Esophagus (tissue), 2 donors: ENCODE data around the gene OR52A5. TPM values are rescaled to one million over a fixed set of nuclear protein-coding genes. Genes with fewer than 3 reads are reported as not detected.
"Not testable (repeated sequence)": the region's sequence is repeated elsewhere in the genome, so short reads cannot be mapped to it uniquely, and the experiment has no call there.

Experiments used
- H3K27ac ChIP-seq, 2 donors: one replicate each; pipeline ENCODE4 v1.5.1; 2013; ENCODE audit warnings: low read depth in 2 of 2, mild to moderate bottlenecking in 2 of 2, inconsistent platforms in 1 of 2, low read length in 1 of 2, moderate library complexity in 1 of 2
- H3K27me3 ChIP-seq, 2 donors: one replicate each; pipeline ENCODE4 v1.6.1; 2013; ENCODE audit warnings: low read length in 2 of 2, control low read depth in 1 of 2, mild to moderate bottlenecking in 1 of 2; ENCODE audit not compliant: insufficient read depth in 2 of 2, control insufficient read depth in 1 of 2
- H3K36me3 ChIP-seq, 2 donors: one replicate each; pipeline ENCODE4 v1.6.1; 2013; ENCODE audit warnings: low read length in 1 of 2; ENCODE audit not compliant: control insufficient read depth in 2 of 2, insufficient read depth in 2 of 2
- H3K4me1 ChIP-seq, 2 donors: one replicate each; pipeline ENCODE4 v1.6.1; 2013; ENCODE audit warnings: low read length in 1 of 2; ENCODE audit not compliant: control insufficient read depth in 2 of 2, insufficient read depth in 2 of 2
- H3K4me3 ChIP-seq, 2 donors: one replicate each; pipeline ENCODE4 v1.5.1; 2013; ENCODE audit warnings: low read length in 2 of 2, mild to moderate bottlenecking in 2 of 2, low read depth in 1 of 2, moderate library complexity in 1 of 2
- H3K9me3 ChIP-seq, 2 donors: one replicate each; pipeline ENCODE4 v1.6.1; 2013; ENCODE audit warnings: mild to moderate bottlenecking in 2 of 2, low read depth in 1 of 2, low read length in 1 of 2, moderate library complexity in 1 of 2; ENCODE audit not compliant: control insufficient read depth in 2 of 2, insufficient read depth in 1 of 2
- WGBS, 2 donors: extraction: QIAGEN DNeasy Blood & Tissue Kit; methylation state at CpG; one replicate each; pipeline ENCODE4 v1.1.7; 2013; 5-methylcytosine and 5-hydroxymethylcytosine counted together
- polyA plus RNA-seq, 2 donors: library from polyadenylated mRNA; stranded (reverse); fragments of 200-250 nt; gene quantifications; one replicate each; pipeline ENCODE4 v1.2.3, GENCODE V29; 2013
- donor health status: healthy with polysubstance abuse.
- donor health status: Bipolar disorder and iron deficiency.

The OR52A5 gene
- polyA plus RNA-seq, 2 donors, result not detected

DNA sequence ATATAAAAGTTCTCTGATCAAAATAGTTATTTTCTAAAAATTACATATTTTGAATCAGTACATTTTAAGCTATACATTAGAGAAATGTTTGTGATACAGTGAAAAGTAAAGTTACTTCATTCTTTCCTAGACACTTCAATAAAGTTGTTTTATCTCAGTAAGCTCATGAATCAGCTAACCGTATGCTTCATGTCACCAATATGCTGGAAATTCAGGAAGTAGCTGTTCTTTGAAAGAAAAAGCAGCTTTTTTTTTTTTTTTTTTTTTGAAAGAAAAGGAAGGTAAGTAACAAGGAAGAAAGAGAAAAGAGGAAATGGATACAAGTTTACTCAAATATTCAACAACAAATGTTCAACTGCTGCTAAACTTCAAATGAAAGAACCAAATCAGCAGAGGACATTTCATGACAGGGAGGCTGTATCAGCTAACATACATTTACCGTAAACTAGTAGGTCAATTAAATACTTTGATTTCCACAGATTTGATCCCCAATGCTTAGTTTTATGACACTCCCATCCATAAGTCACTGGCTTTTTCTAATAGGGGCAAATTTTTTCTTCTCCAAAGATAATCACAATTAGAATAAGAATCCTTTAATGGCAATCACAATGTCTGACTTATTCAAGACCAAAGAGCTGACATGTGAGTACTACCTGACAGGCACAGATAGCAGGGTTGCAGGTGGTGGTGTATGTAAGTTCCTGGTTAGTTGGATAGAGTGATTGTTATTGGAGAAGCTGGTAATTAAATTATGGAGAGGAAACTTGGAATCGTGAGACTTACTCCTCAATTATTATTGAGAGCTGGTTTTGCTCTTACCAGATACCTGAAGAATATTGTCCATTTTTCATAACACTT lies 15.6 kb upstream of the OR52A5 start:
- H3K27me3 ChIP-seq, result no peaks in the 10 kb centered on the region
- no peaks in the 10 kb centered on the region for H3K9me3 ChIP-seq
- no peaks in the 10 kb centered on the region for H3K4me1 ChIP-seq
- 58 to 62% methylated on average over 3 of the region's 3 CpGs for WGBS, 2 donors
- no peak overlapping the region for H3K27ac ChIP-seq
- H3K4me3 ChIP-seq, result no peak overlapping the region
- H3K36me3 ChIP-seq, result no peaks in the 10 kb centered on the region

DNA sequence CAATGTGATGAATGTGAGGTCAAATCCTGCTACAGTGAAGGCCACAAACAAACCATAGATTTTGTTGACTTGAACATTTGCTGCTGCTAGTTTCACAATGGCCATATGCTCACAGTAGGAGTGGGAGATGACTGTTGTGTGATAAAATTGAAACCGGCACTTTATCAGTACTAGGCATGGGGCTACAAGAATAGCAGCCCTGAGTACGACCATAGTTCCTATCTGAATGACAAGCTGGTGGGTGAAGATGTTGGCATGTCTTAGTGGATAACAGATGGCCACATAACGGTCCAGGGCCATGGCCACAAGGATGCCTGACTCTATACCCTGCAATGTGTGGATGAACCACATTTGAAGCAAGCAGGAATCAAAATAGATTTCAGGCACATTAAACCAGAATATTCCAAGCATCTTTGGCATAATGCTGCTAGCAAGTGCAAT lies 13.6 kb upstream of the OR52A5 start:
- H3K27ac ChIP-seq, result no peak overlapping the region
- H3K9me3 ChIP-seq, result no peaks in the 10 kb centered on the region
- WGBS, 2 donors, result 43 to 52% methylated on average over 3 of the region's 3 CpGs
- no peaks in the 10 kb centered on the region for H3K4me1 ChIP-seq
- H3K4me3 ChIP-seq, result no peak overlapping the region
- H3K36me3 ChIP-seq, result no peaks in the 10 kb centered on the region
- no peaks in the 10 kb centered on the region for H3K27me3 ChIP-seq

DNA sequence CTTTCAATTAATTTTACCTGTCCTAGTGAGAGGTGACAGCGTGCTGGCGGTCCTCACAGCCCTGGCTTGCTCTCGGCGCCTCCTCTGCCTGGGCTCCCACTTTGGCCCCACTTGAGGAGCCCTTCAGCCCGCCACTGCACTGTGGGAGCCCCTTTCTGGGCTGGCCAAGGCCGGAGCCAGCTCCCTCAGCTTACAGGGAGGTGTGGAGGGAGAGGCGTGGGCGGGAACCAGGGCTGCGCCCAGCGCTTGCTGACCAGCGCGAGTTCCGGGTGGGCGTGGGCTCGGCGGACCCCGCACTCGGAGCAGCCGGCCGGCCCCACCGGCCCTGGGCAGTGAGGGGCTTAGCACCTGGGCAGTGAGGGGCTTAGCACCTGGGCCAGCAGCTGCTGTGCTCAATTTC lies 6.0 kb upstream of the OR52A5 start:
- H3K9me3 ChIP-seq, H3K36me3 ChIP-seq, H3K4me1 ChIP-seq, H3K27me3 ChIP-seq, H3K4me3 ChIP-seq, H3K27ac ChIP-seq: not testable (repeated sequence)
- WGBS, 2 donors, result 91 to 92% methylated on average over 21 of the region's 21 CpGs

DNA sequence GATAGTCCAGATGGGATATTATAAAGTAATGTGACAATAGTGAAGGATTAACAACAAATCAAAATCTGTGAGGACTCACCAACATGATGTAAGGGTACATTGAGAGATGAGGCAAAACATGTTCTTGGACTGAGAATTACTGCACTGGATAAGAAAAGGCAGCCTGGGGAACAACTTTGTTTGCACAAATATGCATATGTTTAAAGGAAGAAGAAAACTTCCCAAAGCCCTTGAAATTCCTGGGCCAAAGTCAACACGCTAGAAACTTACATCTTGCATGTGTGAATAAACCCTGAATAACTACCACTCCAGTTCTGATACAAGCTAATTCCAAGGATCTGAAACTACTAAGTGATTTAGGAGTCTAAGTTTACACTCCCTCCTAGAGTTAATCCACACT lies 1.1 kb downstream of the OR52A5 start:
- WGBS, 2 donors, result 28 to 44% methylated on average over 1 of the region's 1 CpG
- Histone ChIP-seq H3K27ac (no peak overlapping the region), H3K9me3 (no peaks in the 10 kb centered on the region), H3K36me3 (no peaks in the 10 kb centered on the region), H3K4me1 (no peaks in the 10 kb centered on the region), H3K4me3 (no peak overlapping the region), H3K27me3 (no peaks in the 10 kb centered on the region)

DNA sequence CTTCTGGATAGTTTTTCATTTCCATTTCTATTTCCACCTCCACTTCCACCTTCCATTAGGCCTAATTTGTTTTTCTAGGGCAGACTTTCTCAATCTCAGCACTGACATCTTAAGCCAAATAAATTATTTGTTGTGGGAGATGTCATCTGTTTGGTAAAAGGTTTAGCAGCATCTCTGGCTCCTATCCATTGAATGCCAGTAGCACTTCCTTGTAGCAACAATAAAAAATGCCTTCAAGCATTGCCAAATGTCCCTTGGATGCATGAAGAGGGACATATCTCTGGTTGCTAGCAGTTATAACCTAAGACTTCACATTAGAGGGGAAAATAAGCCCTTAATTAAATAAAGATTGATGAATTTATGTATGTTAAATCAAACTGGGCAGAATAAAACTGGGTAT lies 1.9 kb downstream of the OR52A5 start:
- no peak overlapping the region for H3K27ac ChIP-seq
- no peaks in the 10 kb centered on the region for H3K9me3 ChIP-seq
- H3K4me1 ChIP-seq, result no peaks in the 10 kb centered on the region

DNA sequence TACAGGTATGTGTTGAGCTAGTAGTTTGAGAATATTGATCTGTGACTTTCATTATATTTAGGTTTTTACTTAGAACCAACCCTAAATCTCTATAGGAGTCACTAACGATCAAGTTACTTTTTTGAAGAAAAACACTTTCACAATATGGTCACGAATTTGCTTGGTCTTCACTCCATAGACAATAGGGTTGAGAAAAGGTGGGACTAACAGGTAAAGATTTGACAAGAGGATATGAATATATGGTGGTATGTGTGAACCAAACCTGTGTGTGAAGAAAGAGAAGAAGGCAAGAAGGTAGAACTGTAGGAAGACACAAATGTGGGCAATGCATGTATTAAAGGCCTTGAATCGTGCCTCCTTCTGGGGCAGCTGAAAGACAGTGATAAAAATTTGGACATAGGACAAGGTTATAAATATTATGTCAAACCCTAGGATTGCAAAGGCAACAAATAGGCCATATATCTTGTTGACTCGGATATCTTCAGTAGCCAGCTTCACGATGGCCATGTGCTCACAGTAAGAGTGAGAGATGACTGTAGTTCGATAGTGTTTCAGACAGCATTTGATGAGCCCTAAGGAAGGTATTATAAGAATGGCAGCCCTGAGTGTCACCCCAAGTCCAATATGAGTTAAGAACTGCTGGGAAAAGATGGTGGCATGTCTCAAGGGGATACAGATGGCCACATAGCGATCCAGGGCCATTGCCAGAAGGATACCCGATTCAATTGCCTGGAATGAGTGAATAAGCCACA lies 6.4 kb downstream of the OR52A5 start:
- H3K27ac ChIP-seq, result no peak overlapping the region
- no peak overlapping the region for H3K4me3 ChIP-seq
- WGBS, 2 donors, result 81 to 88% methylated on average over 8 of the region's 8 CpGs
- no peaks in the 10 kb centered on the region for H3K36me3 ChIP-seq
- H3K9me3 ChIP-seq, result no peaks in the 10 kb centered on the region
- no peaks in the 10 kb centered on the region for H3K27me3 ChIP-seq
- no peaks in the 10 kb centered on the region for H3K4me1 ChIP-seq

More for the DNA sequence above, 1.9 kb downstream of the OR52A5 start:
- no peaks in the 10 kb centered on the region for H3K36me3 ChIP-seq
- no peaks in the 10 kb centered on the region for H3K27me3 ChIP-seq
- no peak overlapping the region for H3K4me3 ChIP-seq

DNA sequence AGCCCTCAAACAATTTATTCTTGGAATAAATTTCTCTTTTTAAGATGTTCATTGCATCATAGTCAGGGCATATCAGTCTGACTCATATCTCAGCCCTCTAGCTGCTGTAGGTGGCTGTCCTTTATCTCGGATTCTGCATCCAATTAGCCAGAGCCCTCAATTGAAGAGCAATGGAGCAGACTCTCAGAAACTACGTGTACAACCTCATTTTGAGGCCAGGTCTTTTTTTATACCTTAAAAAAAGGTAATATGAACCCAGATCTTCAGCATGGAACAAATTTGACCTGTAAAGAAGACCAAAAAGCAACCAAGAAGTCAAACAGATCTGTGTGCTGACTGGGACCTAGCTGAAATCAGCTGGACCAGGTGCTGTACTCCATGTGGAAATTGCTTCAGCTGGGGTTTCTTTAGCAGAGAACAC lies 8.7 kb downstream of the OR52A5 start:
- Histone ChIP-seq H3K9me3 (no peaks in the 10 kb centered on the region), H3K4me3 (no peak overlapping the region), H3K27ac (no peak overlapping the region), H3K36me3 (no peaks in the 10 kb centered on the region), H3K27me3 (no peaks in the 10 kb centered on the region), H3K4me1 (no peaks in the 10 kb centered on the region)
- 54 to 65% methylated on average over 2 of the region's 2 CpGs for WGBS, 2 donors

DNA sequence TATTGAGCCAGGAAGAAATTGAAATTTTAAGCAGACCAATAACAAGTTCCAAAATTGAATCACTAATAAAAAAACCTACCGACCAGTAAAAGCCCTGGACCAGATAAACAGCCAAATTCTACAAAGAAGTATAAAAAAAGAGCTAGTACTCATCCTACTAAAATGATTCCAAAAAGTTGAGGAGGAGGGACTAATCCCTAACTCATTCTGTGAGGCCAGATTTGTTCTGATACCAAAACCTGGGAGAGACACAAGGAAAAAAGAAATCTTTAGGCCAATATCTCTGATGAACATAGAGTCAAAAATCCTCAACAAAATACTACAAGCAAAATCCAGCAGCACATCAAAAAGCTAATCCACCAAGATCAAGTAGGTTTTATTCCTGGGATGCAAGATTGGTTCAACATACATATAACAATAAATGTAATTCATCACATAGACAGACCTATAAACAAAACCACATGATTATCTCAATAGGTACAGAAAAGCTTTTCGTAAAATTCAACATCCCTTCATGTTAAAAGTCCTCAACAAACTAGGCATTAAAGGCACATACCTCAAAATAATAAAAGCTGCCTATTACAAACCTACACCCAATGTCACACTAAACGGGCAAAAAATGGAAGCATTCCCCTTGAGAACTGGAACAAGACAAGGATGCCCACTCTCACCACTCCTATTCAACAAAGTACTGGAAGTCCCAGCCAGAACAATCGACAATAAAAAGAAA lies 13.1 kb downstream of the OR52A5 start:
- WGBS, 2 donors, result 44 to 52% methylated on average over 4 of the region's 4 CpGs
- Histone ChIP-seq H3K9me3 (no peaks in the 10 kb centered on the region), H3K27ac (no peak overlapping the region), H3K4me3 (no peak overlapping the region), H3K36me3 (no peaks in the 10 kb centered on the region), H3K27me3 (no peaks in the 10 kb centered on the region), H3K4me1 (no peaks in the 10 kb centered on the region)

DNA sequence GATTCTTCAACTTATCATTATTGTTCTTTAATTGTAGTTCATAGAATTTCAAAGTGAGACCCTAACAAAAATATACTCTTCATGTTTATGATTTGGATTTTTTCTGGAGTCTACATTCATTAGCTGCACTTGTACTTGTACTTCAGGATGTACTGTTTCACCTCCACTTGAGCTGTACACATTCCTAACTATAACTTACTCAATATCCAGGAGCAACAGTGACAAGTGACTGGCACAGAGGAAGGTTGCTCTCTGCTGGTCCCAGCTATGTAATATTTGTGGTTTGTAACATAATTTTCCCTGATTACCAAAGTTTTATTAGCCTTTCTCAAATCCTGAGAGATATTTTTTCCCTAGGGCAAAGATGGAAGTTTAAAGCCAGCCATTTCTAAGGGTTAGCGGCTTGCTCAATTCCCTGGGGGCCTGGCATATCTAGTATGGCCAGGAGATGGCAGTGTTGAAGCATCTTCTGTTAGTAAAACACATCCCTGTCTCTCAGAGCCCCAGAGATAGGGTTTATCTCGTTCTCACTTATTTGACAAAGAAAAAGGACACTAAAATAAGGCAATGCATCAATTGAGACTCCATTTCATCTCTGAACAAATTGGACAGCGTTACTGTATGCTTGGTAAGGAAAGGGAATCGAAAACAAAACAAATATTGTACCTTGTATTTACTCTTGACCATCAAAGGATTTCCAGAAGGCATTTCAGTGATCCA lies 14.2 kb downstream of the OR52A5 start:
- Histone ChIP-seq H3K27me3 (no peaks in the 10 kb centered on the region), H3K36me3 (no peaks in the 10 kb centered on the region), H3K4me3 (no peak overlapping the region), H3K9me3 (no peaks in the 10 kb centered on the region), H3K4me1 (no peaks in the 10 kb centered on the region), H3K27ac (no peak overlapping the region)
- 5 to 6% methylated on average over 4 of the region's 4 CpGs for WGBS, 2 donors
